Kidney epithelial cell (primary cell): Measurements from ENCODE around the gene CCDC8. TPM values are rescaled to one million over a fixed set of nuclear protein-coding genes. Genes with fewer than 3 reads are reported as not detected.

Experiments
- DNase-seq: peaks from one replicate; pipeline ENCODE4 v3.0.0-alpha.2; 2010; ENCODE audit warnings: low read depth
- H3K27me3 ChIP-seq: 2 replicates; pipeline ENCODE4 v1.6.0; 2011; ENCODE audit warnings: low read length; ENCODE audit not compliant: control insufficient read depth, insufficient read depth
- H3K36me3 ChIP-seq: 2 replicates; pipeline ENCODE4 v1.5.1; 2011; ENCODE audit warnings: low read length; ENCODE audit not compliant: control insufficient read depth, insufficient read depth
- H3K4me3 ChIP-seq: 2 replicates; pipeline ENCODE4 v1.5.1; 2011; ENCODE audit warnings: low read depth, mild to moderate bottlenecking, control low read depth, low read length
- CTCF ChIP-seq: IDR thresholded peaks from 2 replicates; pipeline ENCODE4 v1.5.1; 2011; ENCODE audit warnings: mild to moderate bottlenecking, moderate library complexity, low read length, control low read depth, inconsistent platforms; ENCODE audit not compliant: insufficient read depth, poor library complexity, severe bottlenecking
- total RNA-seq: library from RNA; depleted of rRNA; stranded (reverse); fragments of >200 nt; gene quantifications from 2 replicates; pipeline ENCODE4 v1.2.3, GENCODE V29; 2015

The CCDC8 gene
- 21.8 and 22.2 TPM in 2 replicates for total RNA-seq

GRCh38 chr19:46413262-46414031 lies at the start of gene CCDC8:
Gene CCDC8, minus strand, starts transcription at chr19:46413564. Its CDS starts 754 bp downstream, at chr19:46412810.
- DNase-seq, result peak; percentile 82
- no peak for TF ChIP-seq CTCF
- H3K36me3 ChIP-seq, result no peaks in the 10 kb centered on the region
- no peaks in the 10 kb centered on the region for H3K27me3 ChIP-seq
- H3K4me3 ChIP-seq, result peak within 1 kb of the TSS; percentile 49

GRCh38 chr19:46461537-46461936 lies 48.2 kb upstream of the CCDC8 start:
- Histone ChIP-seq H3K27me3 (no peaks in the 10 kb centered on the region), H3K36me3 (no peaks in the 10 kb centered on the region), H3K4me3 (no peak overlapping the region)
- DNase-seq, result no peak
- no peak for TF ChIP-seq CTCF

GRCh38 chr19:46460981-46461380 lies 47.6 kb upstream of the CCDC8 start:
- no peaks in the 10 kb centered on the region for H3K36me3 ChIP-seq
- no peak overlapping the region for H3K4me3 ChIP-seq
- no peak for DNase-seq
- H3K27me3 ChIP-seq, result no peaks in the 10 kb centered on the region
- no peak for TF ChIP-seq CTCF

GRCh38 chr19:46460055-46460454 lies 46.7 kb upstream of the CCDC8 start:
- no peak for DNase-seq
- H3K27me3 ChIP-seq, result no peaks in the 10 kb centered on the region
- TF ChIP-seq CTCF, result no peak
- H3K4me3 ChIP-seq, result no peak overlapping the region
- no peaks in the 10 kb centered on the region for H3K36me3 ChIP-seq

GRCh38 chr19:46456930-46457329 lies 43.6 kb upstream of the CCDC8 start:
- no peaks in the 10 kb centered on the region for H3K36me3 ChIP-seq
- no peak for TF ChIP-seq CTCF
- no peak for DNase-seq
- H3K27me3 ChIP-seq, result no peaks in the 10 kb centered on the region
- H3K4me3 ChIP-seq, result no peak overlapping the region

- no peak for DNase-seq
- Histone ChIP-seq H3K27me3 (no peaks in the 10 kb centered on the region), H3K36me3 (no peaks in the 10 kb centered on the region), H3K4me3 (no peak overlapping the region)
- no peak for TF ChIP-seq CTCF
Observed at GRCh38 chr19:46454244-46454643, 40.9 kb upstream of the CCDC8 start.
